Urothelium cell line (cell line): ENCODE measurements around the gene PMPCA.
"Not testable (repeated sequence)": the region's sequence is repeated elsewhere in the genome, so short reads cannot be mapped to it uniquely, and the experiment has no call there.

Experiments used
- DNase-seq: peaks from one replicate; pipeline ENCODE4 v3.0.0; 2011; ENCODE audit warnings: low spot score, mixed read lengths
- FAIRE-seq: peaks from 2 replicates; lab custom pipeline; 2011; peaks lifted over from hg19 to GRCh38; lab: Jason Lieb, UNC

PMPCA gene

GRCh38 chr9:136407911-136408310 is 2.5 kb upstream of the PMPCA start:
- DNase-seq (no peak), FAIRE-seq (no peak)

DNA sequence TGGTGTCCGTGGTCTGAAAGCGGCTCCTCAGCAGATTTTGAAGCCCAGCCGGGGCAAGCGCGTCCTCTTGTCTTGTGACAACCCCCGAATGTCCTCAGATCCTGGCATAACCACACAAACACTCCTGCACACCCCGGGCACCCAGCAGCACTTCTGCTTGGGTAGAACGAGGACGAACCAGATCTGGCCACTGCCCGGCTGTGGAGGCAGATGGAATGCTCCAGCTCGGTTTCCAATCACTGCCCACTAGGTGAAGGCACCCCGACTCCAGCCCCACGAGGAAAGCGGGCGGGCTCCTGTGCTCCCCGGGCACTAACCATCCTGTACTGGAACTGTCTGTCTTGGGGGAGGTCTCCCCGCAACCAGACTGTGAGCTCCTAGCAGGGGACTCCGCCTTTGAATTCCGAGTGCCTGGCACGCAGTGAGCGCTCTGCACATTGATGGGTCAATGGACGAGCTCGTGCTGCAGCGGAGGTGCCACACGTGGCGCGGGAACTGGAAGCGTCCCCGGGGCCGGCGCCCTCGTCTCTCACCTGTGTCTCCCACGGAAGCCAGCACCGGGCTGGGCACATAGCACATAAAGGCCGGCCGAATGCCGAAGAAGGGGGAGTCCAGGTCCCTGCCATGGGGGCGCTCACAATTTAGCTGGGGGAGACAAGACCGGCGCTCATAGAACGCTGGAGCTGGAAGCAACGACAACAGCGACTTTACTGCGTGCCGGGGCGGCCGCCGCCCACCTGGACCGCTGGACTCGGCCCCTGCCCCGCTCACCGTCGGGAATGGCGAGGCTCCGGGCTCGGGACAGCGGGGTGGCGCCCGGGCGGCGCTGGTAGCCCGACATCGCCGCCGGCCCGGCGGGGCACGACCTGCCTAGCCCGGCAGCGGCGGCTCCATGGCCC is 652 bp upstream of the PMPCA start:
- FAIRE-seq (no peak), DNase-seq (peak; percentile 57)

GRCh38 chr9:136411378-136411777 is 920 bp downstream of the PMPCA start:
- DNase-seq = no peak
- FAIRE-seq = no peak

- DNase-seq (no peak), FAIRE-seq (no peak)
These were observed 2.5 kb downstream of the PMPCA start for GRCh38 chr9:136412962-136413361.

- no peak for FAIRE-seq
These were observed 6.0 kb downstream of the PMPCA start for GRCh38 chr9:136416427-136416826.

DNA sequence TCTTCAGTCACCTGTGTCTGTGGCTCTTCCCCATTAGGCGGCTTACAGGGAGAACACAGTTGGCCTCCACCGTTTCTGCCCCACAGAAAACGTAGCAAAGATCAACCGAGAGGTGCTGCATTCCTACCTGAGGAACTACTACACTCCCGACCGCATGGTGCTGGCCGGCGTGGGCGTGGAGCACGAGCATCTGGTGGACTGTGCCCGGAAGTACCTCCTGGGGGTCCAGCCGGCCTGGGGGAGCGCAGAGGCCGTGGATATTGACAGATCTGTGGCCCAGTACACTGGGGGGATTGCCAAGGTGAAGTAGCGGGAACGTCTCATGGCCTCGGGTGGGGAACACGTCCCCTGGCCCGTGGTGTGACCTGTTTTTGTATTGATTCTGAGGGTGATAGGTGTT is 6.5 kb downstream of the PMPCA start:
- no peak for FAIRE-seq
- DNase-seq = no peak

More at GRCh38 chr9:136416427-136416826, 6.0 kb downstream of the PMPCA start:
- DNase-seq = no peak

DNA sequence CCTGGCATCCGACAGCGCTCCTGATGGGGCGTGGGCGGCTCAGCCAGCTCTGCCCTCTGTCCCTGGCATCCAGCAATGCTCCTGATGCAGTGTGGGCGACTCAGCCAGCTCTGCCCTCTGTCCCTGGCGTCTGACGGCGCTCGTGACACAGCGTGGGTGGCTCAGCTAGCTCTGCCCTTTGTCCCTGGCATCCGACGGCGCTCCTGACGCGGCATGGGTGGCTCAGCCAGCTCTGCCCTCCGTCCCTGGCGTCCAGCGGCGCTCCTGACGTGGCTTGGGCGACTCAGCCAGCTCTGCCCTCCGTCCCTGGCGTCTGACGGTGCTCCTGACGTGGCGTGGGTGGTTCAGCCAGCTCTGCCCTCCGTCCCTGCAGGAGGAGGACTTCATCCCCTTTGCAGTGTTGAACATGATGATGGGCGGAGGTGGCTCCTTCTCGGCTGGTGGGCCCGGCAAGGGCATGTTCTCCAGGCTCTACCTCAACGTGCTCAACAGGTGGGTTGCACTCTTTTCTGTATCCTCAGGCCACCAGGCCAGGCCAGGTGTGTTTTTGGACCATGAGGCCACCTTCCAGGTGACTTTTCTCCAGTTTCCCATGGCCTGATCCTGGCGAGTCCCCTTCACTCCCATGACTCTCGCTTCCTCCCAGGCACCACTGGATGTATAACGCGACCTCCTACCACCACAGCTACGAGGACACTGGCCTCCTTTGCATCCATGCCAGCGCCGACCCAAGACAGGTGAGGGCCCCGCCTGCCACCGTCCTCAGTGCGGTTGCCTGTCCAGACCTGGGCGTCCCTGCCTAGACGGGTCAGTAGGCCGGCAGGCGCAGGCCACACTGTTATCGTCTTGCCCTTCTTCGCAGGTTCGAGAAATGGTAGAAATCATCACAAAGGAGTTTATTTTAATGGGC is 8.0 kb downstream of the PMPCA start:
- DNase-seq (no peak), FAIRE-seq (peak; percentile 13)

DNA sequence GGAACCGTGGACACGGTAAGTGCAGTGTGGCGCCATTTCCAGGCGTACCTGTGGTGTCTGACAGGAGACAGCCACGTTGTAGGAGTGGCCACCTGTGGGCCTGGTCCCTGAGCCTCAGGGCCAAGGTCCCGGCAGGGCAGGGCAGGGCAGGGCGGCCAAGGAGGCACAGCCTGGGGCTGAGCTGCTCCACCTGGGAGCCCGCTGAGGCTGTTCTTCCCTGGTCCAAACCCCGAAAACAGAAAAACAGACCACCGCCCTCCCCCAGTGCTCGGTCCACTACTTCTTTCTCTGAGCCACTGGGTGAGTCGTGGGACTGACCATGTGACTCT is 8.6 kb downstream of the PMPCA start:
- DNase-seq (no peak), FAIRE-seq (no peak)

GRCh38 chr9:136421791-136422190 is 11.3 kb downstream of the PMPCA start:
- FAIRE-seq = no peak
- DNase-seq = no peak

- FAIRE-seq (no peak), DNase-seq (no peak)
These were observed 12.4 kb downstream of the PMPCA start for GRCh38 chr9:136422876-136423275.

DNA sequence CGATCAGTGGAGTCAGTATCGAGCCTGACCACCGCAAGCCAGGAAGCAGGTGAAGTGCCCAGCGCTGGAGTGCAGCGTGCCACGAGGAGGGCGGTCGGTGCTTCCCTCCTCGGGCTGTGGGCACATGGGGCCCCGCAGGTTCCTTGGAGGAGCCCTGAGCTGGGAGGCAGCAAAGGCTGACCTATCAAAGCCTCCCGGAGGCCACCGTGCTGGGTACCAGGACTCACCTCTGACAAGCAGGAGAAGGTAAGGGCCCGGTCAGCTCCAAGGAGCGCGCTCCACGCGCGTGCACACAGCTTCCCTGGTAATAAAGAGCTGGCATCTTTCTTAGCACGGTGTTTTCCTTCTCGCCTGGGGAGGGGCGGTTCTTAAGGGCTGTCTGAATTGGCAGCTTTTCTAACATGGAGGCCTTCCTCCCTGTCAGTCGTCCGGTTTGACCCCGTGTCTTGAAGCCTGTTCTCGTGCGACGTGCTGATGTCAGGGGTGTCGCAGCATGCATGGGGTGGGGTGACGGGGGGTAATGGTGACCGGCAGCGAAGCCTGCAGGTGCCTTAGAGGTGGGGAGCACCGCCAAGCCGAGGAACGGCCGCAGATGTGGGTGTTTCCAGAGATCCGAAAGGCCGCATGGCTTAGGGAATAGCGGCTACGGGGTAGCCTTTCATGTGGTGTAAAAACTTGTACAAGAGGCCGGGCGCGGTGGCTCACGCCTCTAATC is 13.1 kb downstream of the PMPCA start:
- DNase-seq (no peak), FAIRE-seq (no peak)

DNA sequence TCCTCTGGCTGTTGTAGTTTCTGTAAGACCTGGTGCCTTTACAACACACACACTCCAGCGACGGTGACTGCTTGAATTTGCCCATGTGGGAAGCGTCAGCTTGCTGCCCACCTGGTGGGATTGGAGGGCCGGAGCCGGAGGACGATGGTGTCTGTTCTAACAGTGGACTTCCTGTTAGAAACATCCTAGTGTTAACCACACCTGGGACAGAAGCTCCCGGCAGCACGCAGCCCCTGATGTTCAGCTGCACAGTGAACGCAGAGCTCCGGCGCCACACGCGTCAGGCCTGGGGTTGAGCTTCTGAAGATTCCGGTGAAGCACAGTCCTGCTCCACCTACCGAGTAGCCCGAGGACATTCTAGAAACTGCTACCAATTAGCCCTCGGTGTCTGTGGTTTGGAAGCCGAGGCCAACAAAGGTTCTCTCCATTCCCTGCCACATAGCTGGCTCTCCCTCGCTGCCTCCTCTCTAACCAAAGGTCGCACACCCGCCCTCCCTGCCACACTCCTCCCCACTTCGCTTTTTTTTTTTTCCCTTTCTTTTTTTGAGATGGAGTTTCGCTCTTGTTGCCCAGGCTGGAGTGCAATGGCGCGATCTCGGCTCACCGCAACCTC is 14.4 kb downstream of the PMPCA start:
- DNase-seq = no peak
- FAIRE-seq = no peak

GRCh38 chr9:136425367-136425766 is 14.9 kb downstream of the PMPCA start:
- not testable (repeated sequence) for DNase-seq, FAIRE-seq

DNA sequence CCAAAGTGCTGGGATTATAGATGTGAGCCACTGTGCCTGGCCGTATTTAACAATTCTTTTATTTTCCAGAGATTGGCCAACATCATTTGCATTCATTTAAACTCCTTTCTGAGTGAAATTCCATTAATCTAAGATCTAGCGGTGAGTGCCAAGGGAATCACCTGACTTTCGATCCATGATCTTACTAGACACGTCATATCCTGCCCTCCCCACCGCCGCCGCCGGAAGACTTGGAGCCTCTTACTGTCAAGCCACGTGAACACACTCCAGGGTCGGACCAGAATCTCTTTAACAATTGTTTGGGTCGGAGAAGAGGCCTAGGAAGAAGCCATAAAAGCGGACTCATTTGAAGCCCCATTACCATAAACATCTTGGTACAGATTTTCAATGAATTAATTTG is 16.3 kb downstream of the PMPCA start:
- FAIRE-seq = no peak
- no peak for DNase-seq

GRCh38 chr9:136429075-136429628 is 18.7 kb downstream of the PMPCA start:
- no peak for DNase-seq
- FAIRE-seq = no peak

- DNase-seq (no peak), FAIRE-seq (no peak)
These were observed 19.4 kb downstream of the PMPCA start for GRCh38 chr9:136429683-136430491.

GRCh38 chr9:136430588-136431234 is 20.3 kb downstream of the PMPCA start:
- DNase-seq (no peak), FAIRE-seq (no peak)

DNA sequence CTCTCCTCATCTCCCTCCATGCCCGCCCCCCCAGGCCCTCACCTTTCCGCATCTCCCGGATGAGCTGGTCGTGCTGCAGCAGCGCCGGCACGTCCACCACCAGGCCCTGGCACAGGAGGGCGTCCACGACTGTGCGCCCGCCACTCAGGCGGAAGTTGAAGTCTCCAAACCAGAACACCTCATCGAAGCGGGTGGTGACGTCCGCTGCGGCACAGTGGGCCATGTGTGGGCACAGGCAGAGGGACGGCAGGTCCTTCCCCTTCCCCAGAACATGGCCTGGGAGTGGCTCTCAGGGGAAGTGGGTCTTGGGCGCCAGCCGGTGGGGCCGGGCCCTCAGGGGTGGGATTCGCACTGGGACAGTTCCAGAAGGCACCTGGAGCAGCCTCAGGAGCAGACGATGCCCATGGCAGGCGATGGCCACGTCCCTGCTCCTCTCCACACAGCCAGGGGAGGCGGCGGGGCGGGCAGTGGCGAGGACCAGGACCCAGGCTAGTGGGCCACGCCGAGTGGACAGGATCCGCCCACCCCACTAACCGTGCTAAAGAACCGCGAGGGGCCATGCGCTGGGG is 21.4 kb downstream of the PMPCA start:
- no peak for DNase-seq
- no peak for FAIRE-seq

GRCh38 chr9:136432591-136432990 is 22.1 kb downstream of the PMPCA start:
- no peak for FAIRE-seq

More at GRCh38 chr9:136432591-136432990, 22.1 kb downstream of the PMPCA start:
- DNase-seq = no peak
